Activated CD8-positive, alpha-beta T cell treated with anti-CD3 and anti-CD28 coated beads for 36 hours (primary cell): ENCODE data around the gene ARSA. TPM values are rescaled to one million over a fixed set of nuclear protein-coding genes. Genes with fewer than 3 reads are reported as not detected.

Experiments
- ATAC-seq: fragments of 200-7000 bp; cut with Tn5 transposase; one replicate; pipeline ENCODE4 v1.10.0; 2021; ENCODE audit warnings: mild to moderate bottlenecking, moderate library complexity
- CTCF ChIA-PET: fragments of 350-600 bp; sonication (Branson Sonifier 250); formaldehyde crosslinking; loops from one replicate; lab custom pipeline; 2021; ENCODE audit warnings: antibody characterized with exemption; lab: Charles Lee
- POLR2A ChIA-PET: fragments of 350-600 bp; sonication (Branson Sonifier 250); formaldehyde crosslinking; loops from one replicate; lab custom pipeline; 2021; ENCODE audit warnings: antibody characterized with exemption; lab: Charles Lee
- DNase-seq: peaks from one replicate; pipeline ENCODE4 v3.0.0-alpha.2; 2020
- H3K27ac Mint-ChIP-seq: one replicate; pipeline ENCODE4 v1.8.0; 2021; ENCODE audit warnings: mild to moderate bottlenecking, mixed read lengths
- H3K27me3 Mint-ChIP-seq: one replicate; pipeline ENCODE4 v1.8.0; 2021; ENCODE audit warnings: mixed read lengths
- H3K36me3 Mint-ChIP-seq: one replicate; pipeline ENCODE4 v1.8.0; 2021; ENCODE audit warnings: low read depth, mixed read lengths
- H3K4me1 Mint-ChIP-seq: one replicate; pipeline ENCODE4 v1.8.0; 2021; ENCODE audit warnings: low read depth, mixed read lengths
- H3K4me3 Mint-ChIP-seq: one replicate; pipeline ENCODE4 v1.8.0; 2021; ENCODE audit warnings: mild to moderate bottlenecking, moderate library complexity, mixed read lengths
- H3K9me3 Mint-ChIP-seq: one replicate; pipeline ENCODE4 v1.8.0; 2021; ENCODE audit warnings: mixed read lengths
- intact Hi-C: fragments of 100-400 bp; cut with micrococcal nuclease; formaldehyde crosslinking; loops from one replicate; pipeline ENCODE4 v1.10.0; 2022
- total RNA-seq, 2 experiments: library from RNA; stranded (reverse); gene quantifications; one replicate each; pipeline ENCODE4 v1.2.3, GENCODE V29; 2021
- TF ChIP-seq, protein P1 (sequence below): fragments of 200-600 bp; IDR thresholded peaks from one replicate; pipeline ENCODE4 v1.8.0; 2022; ENCODE audit warnings: antibody characterized with exemption, mild to moderate bottlenecking

ARSA gene
- total RNA-seq, 2 experiments from 2014 or later = 11.6 to 11.8 TPM

DNA sequence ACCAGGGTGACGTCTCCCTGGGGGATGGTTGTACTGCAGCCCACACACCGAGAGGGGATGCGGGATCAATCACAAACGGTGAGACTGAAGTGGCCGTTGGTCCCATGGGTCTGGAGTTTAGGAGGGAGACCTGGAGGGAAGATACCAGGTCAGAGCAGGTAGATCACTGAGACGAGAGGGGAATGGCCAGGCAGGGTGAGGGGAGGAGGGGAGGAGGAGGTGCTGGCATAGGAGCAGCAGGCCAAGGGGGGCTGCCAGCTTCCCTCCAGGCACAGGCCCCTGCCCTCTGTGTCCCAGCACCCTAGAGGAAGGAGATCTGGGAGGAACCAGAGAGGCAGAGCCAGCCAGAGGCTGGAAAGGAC, 20.3 kb downstream of the ARSA start:
- no peak for ATAC-seq
- DNase-seq = no peak
- TF ChIP-seq, protein P1, sequence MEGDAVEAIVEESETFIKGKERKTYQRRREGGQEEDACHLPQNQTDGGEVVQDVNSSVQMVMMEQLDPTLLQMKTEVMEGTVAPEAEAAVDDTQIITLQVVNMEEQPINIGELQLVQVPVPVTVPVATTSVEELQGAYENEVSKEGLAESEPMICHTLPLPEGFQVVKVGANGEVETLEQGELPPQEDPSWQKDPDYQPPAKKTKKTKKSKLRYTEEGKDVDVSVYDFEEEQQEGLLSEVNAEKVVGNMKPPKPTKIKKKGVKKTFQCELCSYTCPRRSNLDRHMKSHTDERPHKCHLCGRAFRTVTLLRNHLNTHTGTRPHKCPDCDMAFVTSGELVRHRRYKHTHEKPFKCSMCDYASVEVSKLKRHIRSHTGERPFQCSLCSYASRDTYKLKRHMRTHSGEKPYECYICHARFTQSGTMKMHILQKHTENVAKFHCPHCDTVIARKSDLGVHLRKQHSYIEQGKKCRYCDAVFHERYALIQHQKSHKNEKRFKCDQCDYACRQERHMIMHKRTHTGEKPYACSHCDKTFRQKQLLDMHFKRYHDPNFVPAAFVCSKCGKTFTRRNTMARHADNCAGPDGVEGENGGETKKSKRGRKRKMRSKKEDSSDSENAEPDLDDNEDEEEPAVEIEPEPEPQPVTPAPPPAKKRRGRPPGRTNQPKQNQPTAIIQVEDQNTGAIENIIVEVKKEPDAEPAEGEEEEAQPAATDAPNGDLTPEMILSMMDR = no peak
- Mint-ChIP-seq H3K4me3 (no peak overlapping the region), H3K9me3 (no peaks in the 10 kb centered on the region), H3K36me3 (no peaks in the 10 kb centered on the region), H3K27me3 (peaks cover 23% of the 10 kb centered on the region), H3K4me1 (no peaks in the 10 kb centered on the region), H3K27ac (no peak overlapping the region)
- ChIA-PET CTCF (no interaction called here), POLR2A (no interaction called here)
- intact Hi-C loops = no loop called here

DNA sequence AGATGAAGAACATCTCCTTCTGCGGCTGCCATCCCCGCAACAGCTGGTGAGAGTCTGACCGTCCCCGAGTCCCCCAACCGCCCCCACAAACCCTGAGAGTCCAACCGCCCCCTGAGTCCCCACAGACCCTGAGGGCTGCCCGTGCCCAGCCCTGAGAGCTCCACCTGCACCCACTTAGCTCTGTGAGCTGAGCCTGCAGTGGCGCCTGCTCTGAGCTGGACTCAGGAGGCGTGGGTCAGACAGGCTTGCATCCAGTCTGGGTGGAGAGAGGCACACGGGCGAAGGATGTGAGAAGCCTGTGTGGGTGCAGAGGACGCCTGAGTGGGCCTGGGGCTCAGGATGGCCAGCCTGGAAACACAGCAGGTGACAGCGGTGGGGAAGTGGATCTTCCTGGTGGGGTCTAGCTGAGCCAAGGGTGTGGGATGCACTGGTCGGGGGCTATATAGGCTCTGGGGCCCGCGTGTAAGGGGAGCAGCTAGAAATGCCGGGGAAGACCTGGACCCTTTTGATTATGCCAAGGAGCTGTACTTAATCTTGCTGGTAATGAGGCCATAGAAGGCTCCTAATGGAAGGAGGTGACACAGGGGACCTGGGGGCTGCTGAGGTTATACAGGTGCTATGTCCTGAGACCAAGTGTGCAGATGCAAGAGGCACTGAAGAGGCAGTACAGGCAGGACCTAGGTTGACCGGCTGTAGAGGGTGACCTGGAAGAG, 20.9 kb downstream of the ARSA start:
- Mint-ChIP-seq H3K9me3 (no peaks in the 10 kb centered on the region), H3K27me3 (peaks cover 28% of the 10 kb centered on the region), H3K4me1 (no peaks in the 10 kb centered on the region), H3K27ac (no peak overlapping the region), H3K4me3 (no peak overlapping the region), H3K36me3 (no peaks in the 10 kb centered on the region)
- intact Hi-C loops = no loop called here
- ChIA-PET CTCF (no interaction called here), POLR2A (no interaction called here)
- TF ChIP-seq, protein P1 = no peak
- DNase-seq (no peak), ATAC-seq (no peak)

DNA sequence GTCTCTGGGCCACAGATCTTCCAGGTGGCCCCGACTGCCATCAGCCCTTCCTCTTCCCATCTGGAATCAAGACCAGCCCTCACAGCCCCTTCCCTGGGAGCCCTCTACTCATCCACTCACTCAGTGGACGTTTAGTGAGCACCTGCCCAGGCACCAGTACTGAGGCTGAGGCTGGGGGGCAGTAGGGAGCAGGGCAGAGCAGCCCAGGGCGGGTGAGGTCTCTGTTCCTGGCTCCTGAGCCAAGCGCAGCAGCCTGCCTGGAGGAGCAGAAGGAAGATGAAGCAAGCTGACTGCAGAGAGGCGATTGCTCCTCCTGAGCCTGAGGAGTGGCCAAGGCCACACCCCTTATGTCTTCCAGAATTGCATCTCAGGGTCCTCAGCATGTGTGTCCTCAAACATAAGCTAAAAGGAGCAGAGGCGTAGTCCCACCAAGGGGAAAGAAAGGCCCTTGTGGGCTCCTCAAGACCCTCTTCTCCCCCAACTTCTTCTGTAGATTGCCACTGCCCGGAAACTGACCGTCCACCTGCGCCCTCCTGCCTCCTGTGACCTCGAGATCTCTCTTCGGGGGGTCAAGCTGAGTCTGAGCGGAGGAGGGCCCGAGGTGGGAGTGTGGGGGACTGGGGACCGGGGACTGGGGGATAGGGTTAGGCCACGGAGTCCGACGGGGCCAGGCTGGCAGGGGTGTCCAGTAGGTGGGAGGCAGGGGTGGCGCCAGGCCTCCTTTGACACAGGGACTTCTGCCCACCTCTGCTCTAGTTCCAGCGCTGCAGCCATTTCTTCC, 21.6 kb downstream of the ARSA start:
- intact Hi-C loops = no loop called here
- Mint-ChIP-seq H3K27me3 (peaks cover 35% of the 10 kb centered on the region), H3K27ac (no peak overlapping the region), H3K36me3 (no peaks in the 10 kb centered on the region), H3K4me3 (no peak overlapping the region), H3K4me1 (peaks cover 3% of the 10 kb centered on the region), H3K9me3 (no peaks in the 10 kb centered on the region)
- ChIA-PET POLR2A (no interaction called here), CTCF (no interaction called here)
- ATAC-seq = no peak
- no peak for DNase-seq
- TF ChIP-seq, protein P1 = no peak

DNA sequence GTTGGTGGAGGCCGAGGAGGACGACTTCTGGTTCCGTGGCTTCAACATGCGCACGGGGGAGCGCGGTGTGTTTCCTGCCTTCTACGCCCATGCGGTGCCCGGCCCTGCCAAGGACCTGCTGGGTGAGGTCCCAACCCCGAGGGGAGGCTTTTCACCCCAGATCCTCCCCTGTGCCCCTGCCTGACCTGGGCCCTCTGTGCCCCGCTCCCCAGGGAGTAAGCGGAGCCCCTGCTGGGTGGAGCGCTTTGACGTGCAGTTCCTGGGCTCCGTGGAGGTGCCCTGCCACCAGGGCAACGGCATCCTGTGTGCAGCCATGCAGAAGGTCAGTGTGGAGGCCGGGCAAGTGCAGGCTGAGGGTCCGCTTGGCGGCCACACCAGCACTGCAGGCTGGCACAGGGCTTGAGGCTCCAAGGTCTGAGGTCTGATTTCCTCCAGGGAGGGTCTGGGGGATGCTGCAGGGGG, 22.3 kb downstream of the ARSA start:
- DNase-seq = no peak
- H3K27me3 Mint-ChIP-seq = peaks cover 35% of the 10 kb centered on the region

More for the DNA sequence above, 22.3 kb downstream of the ARSA start:
- Mint-ChIP-seq H3K4me1 (peaks cover 3% of the 10 kb centered on the region), H3K27ac (no peak overlapping the region), H3K9me3 (no peaks in the 10 kb centered on the region), H3K36me3 (no peaks in the 10 kb centered on the region), H3K4me3 (no peak overlapping the region)
- intact Hi-C loops = no loop called here
- TF ChIP-seq, protein P1 = no peak
- ChIA-PET CTCF (no interaction called here), POLR2A (no interaction called here)
- ATAC-seq = no peak
